ENCODE results near the gene SMC1B.

Gene SMC1B

DNA sequence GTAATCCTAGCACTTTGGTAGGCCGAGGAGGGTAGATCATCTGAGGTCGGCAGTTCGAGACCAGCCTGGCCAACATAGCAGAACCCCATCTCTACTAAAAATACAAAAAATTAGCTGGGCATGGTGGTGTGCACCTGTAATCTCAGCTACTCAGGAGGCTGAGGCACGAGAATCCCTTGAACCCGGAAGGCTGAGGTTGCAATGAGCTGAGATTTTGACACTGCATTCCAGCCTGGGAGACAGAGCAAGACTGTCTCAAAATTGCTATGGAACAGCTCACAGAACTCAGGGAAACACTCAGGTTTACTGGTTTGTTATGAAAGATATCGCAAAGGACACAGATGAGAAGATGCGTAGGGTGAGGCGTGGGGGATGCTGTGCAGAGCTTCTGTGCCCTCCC is 101.0 kb downstream of the SMC1B start:
- DNase-seq (ENCODE audit: low read depth): no peak
- TF ChIP-seq, protein P1, sequence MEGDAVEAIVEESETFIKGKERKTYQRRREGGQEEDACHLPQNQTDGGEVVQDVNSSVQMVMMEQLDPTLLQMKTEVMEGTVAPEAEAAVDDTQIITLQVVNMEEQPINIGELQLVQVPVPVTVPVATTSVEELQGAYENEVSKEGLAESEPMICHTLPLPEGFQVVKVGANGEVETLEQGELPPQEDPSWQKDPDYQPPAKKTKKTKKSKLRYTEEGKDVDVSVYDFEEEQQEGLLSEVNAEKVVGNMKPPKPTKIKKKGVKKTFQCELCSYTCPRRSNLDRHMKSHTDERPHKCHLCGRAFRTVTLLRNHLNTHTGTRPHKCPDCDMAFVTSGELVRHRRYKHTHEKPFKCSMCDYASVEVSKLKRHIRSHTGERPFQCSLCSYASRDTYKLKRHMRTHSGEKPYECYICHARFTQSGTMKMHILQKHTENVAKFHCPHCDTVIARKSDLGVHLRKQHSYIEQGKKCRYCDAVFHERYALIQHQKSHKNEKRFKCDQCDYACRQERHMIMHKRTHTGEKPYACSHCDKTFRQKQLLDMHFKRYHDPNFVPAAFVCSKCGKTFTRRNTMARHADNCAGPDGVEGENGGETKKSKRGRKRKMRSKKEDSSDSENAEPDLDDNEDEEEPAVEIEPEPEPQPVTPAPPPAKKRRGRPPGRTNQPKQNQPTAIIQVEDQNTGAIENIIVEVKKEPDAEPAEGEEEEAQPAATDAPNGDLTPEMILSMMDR (IDR thresholded peaks at IDR 0.05; ENCODE audit: control insufficient read depth, extremely low read depth, insufficient read depth): no peak
- H3K4me3 ChIP-seq (ENCODE audit: low read depth, low read length): no peak overlapping the region

DNA sequence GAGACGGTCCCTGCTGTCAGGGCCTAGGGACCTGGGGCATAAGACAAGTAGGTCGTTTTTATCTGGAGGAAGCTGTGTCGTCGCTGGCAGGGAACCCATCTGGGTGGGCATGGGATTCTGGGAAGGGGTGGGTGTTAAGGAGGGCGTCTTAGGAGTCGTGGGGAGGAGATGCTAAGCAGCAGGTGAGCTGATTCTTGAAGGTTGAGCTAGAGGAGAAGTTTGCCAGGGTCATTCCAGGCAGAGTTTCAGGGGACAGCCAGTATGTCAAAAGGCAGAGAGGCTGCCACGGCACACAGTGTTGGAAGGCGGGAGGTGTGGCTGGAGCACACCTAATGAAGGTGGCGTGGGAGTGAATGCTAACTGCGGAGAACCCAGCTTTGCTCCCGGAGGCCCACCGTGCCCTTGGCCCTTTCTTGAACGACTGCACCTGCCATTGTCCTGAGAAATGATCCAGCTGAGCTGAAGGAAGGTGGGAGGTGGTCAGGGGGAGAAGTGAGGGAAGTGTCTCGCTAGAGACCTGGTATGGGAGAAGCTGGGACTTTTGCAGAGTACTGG is 102.3 kb downstream of the SMC1B start:
- peak overlapping the region; percentile 84 for H3K4me3 ChIP-seq (ENCODE audit: low read depth, low read length)
- DNase-seq (ENCODE audit: low read depth): no peak

DNA sequence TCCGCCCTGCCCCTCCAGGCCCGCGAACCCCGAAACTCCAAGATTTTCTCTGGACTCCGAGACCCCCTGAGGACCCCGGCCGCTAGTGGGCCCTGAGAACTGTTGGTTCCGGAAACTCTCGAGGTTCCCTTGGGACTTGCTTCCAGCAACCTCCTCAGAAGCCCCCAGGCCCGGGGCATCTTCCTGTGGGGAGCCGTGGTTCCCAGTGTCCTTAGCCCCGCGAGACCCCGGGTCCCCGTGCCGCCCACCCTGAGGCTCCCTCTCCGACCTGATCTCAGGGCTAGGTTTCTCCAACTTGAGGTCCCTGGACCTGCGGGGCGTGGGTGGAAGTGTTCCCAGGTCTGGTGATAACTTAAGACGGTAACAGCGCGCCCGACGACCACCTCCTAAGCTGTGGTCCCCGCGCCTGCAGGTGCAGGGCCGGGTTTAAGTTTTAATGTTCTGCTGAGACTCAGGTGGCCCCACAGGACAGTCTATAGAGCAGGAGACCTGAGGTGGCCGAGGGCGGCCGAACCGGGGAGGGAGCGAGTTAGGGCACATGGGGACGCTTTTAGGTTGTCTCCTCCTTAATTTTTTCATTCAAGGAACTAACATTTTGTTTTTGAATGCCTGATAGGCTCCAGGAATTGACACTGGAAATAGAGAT is 102.9 kb downstream of the SMC1B start:
- DNase-seq (ENCODE audit: low read depth): no peak
- TF ChIP-seq, protein P1 (IDR thresholded peaks at IDR 0.05; ENCODE audit: control insufficient read depth, extremely low read depth, insufficient read depth): no peak
- H3K4me3 ChIP-seq (ENCODE audit: low read depth, low read length): peak overlapping the region; percentile 84

More for the DNA sequence above, 102.3 kb downstream of the SMC1B start:
- TF ChIP-seq, protein P1 (IDR thresholded peaks at IDR 0.05; ENCODE audit: control insufficient read depth, extremely low read depth, insufficient read depth): no peak

DNA sequence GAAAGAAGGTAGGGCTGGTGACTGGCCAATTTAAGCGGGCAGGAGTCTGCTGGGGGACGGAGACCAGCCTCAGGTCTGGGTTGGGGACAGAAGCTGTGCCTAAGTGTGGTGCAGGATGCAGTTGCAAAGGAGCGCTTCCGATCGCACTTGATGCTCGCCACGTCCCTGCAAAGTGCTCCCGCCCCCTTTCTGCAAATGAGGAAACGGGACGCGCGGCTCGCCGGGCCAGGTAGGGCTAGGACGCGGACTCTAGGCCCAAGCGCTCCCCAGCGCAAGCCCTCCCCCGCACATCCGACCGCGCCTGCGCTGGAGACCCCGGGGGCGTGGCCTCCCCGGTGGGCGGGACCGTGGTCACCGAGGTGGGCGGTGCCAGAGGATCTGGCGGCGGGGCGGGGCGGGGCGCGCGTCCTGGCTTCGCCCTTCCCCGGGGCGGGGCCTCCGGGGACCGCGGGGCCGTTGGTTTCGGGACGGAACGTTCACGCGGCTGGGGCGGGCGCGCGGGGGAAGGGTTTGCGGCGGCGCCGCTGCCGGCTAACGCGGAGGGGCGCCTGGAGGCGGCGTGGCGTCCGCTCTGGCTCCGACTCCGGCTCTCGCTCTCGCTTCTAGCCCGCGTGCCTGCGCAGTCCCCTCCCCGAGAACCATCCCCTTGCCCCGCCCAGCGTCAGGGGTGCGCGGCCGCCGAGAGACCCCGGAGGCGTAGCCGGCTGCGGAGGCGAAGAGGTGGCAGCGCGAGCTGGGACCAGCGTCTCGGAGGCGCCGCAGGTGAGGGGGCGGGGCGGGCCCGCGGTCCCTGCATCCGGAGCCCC is 103.8 kb downstream of the SMC1B start, which contains the start of gene FAM118A:
FAM118A (plus strand) TSS at position 513 of the 806 bp plus-strand sequence. CDS start 12,446 bp downstream, outside the sequence.
- peak within 1 kb of the TSS; percentile 84 for H3K4me3 ChIP-seq (ENCODE audit: low read depth, low read length)
- peak; percentile 83 for DNase-seq (ENCODE audit: low read depth)
- TF ChIP-seq, protein P1 (IDR thresholded peaks at IDR 0.05; ENCODE audit: control insufficient read depth, extremely low read depth, insufficient read depth): no peak

DNA sequence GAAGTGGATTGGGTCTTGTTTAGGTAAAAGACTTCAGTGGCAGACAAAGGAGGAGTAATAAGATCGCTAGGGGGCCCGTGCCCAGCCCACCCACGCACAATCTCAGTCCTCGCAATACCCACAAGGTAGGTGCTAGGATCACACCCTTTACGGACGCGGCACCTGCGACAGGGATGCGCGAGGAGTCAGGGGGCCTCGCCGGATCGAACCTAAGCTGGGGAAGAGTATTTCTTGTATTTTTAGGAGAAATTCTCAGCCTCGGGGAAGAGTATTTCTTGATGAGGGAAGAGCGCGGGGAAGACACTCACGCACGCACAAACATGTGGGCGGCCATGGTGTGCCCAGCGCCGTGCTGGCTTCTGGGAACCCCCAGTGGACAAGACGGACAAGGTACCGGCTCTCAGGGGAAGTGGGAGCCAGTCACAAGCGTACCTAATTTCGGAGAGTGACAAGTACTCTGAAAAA is 104.4 kb downstream of the SMC1B start:
- no peak for DNase-seq (ENCODE audit: low read depth)
- H3K4me3 ChIP-seq (ENCODE audit: low read depth, low read length): peak overlapping the region; percentile 40
- TF ChIP-seq, protein P1 (IDR thresholded peaks at IDR 0.05; ENCODE audit: control insufficient read depth, extremely low read depth, insufficient read depth): no peak

DNA sequence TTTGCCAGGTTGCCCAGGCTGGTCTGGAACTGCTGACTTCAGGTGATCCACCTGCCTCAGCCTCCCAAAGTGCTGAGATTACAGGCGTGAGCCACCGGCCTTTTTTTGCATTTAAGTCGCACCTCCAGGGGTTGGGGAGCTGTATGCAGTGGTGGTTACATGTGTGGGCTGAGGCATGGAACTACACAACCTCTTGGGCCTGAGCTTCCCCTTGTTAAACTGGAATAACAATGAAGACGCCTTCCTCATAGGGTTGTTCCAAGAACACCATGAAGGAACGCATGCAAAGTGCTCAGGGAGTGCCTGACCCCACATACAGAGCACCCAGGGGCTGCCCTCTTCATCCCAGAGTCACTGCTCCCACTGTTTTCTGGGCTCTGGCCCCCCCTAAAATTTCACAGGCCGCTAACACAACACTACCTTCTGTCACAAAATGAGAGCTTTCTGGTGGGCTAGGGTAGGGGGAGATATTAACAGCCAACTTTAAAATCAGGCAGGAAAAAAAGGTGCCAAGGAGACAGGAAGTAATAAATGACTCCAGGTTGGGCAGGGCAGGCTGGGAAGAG is 104.9 kb downstream of the SMC1B start:
- TF ChIP-seq, protein P1 (IDR thresholded peaks at IDR 0.05; ENCODE audit: control insufficient read depth, extremely low read depth, insufficient read depth): no peak
- H3K4me3 ChIP-seq (ENCODE audit: low read depth, low read length): no peak overlapping the region
- no peak for DNase-seq (ENCODE audit: low read depth)
